Measurements from ENCODE around the gene NUBP1. TPM values are rescaled to one million over a fixed set of nuclear protein-coding genes. Genes with fewer than 3 reads are reported as not detected.

Gene NUBP1
- polyA plus RNA-seq, 1 donor from 2014 or later: 46.8 TPM

- Mint-ChIP-seq H3K4me3 (peak overlapping the region in 3 of 4 donors; percentile 48 to 90 (median 85)), H3K4me1 (peaks cover 40 to 54% (median 42%) of the 10 kb centered on the region in 3 donors), H3K27ac (peak overlapping the region in 2 of 3 donors; percentile 69 to 81), H3K36me3 (no peaks in the 10 kb centered on the region), H3K9me3 (no peaks in the 10 kb centered on the region), H3K27me3 (no peaks in the 10 kb centered on the region)
Observed at GRCh38 chr16:10806698-10807097, 63.1 kb downstream of the NUBP1 start.

GRCh38 chr16:10808218-10808617 lies 64.6 kb downstream of the NUBP1 start:
- no peaks in the 10 kb centered on the region for H3K9me3 Mint-ChIP-seq
- no peaks in the 10 kb centered on the region for H3K36me3 Mint-ChIP-seq
- H3K27me3 Mint-ChIP-seq: no peaks in the 10 kb centered on the region
- H3K4me1 Mint-ChIP-seq: peaks cover 43 to 60% (median 52%) of the 10 kb centered on the region in 3 donors
- H3K27ac Mint-ChIP-seq: peak overlapping the region in 2 of 3 donors; percentile 33 to 81
- H3K4me3 Mint-ChIP-seq: no peak overlapping the region

- peaks cover 41 to 58% (median 52%) of the 10 kb centered on the region in 3 donors for H3K4me1 Mint-ChIP-seq
Observed at GRCh38 chr16:10808850-10809249, 65.2 kb downstream of the NUBP1 start.

GRCh38 chr16:10809706-10810105 lies 66.1 kb downstream of the NUBP1 start:
- peaks cover 39 to 56% (median 47%) of the 10 kb centered on the region in 3 donors for H3K4me1 Mint-ChIP-seq
- H3K4me3 Mint-ChIP-seq: peak overlapping the region in 1 of 4 donors; percentile 60
- no peaks in the 10 kb centered on the region for H3K27me3 Mint-ChIP-seq
- H3K36me3 Mint-ChIP-seq: no peaks in the 10 kb centered on the region
- peak overlapping the region in 2 of 3 donors; percentile 44 to 81 for H3K27ac Mint-ChIP-seq
- H3K9me3 Mint-ChIP-seq: no peaks in the 10 kb centered on the region

More at GRCh38 chr16:10808850-10809249, 65.2 kb downstream of the NUBP1 start:
- Mint-ChIP-seq H3K9me3 (no peaks in the 10 kb centered on the region), H3K27me3 (no peaks in the 10 kb centered on the region), H3K36me3 (no peaks in the 10 kb centered on the region), H3K4me3 (peak overlapping the region in 1 of 4 donors; percentile 71), H3K27ac (peak overlapping the region in 2 of 3 donors; percentile 44 to 81)

- Mint-ChIP-seq H3K4me3 (peak overlapping the region in 2 of 4 donors; percentile 55 to 68), H3K4me1 (peaks cover 26 to 37% (median 26%) of the 10 kb centered on the region in 3 donors), H3K27ac (no peak overlapping the region), H3K27me3 (no peaks in the 10 kb centered on the region), H3K9me3 (no peaks in the 10 kb centered on the region), H3K36me3 (no peaks in the 10 kb centered on the region)
Observed at GRCh38 chr16:10812312-10813098, 68.9 kb downstream of the NUBP1 start.

- H3K36me3 Mint-ChIP-seq: no peaks in the 10 kb centered on the region
- peaks cover 21 to 32% (median 21%) of the 10 kb centered on the region in 3 donors for H3K4me1 Mint-ChIP-seq
- H3K9me3 Mint-ChIP-seq: no peaks in the 10 kb centered on the region
- H3K27ac Mint-ChIP-seq: no peak overlapping the region
- H3K27me3 Mint-ChIP-seq: no peaks in the 10 kb centered on the region
- H3K4me3 Mint-ChIP-seq: peak overlapping the region in 2 of 4 donors; percentile 55 to 68
Observed at GRCh38 chr16:10813099-10813455, 69.4 kb downstream of the NUBP1 start.

- Mint-ChIP-seq H3K9me3 (no peaks in the 10 kb centered on the region), H3K4me3 (peak overlapping the region in 2 of 4 donors; percentile 25 to 56), H3K4me1 (peaks cover 2 to 19% (median 12%) of the 10 kb centered on the region in 3 donors), H3K36me3 (no peaks in the 10 kb centered on the region), H3K27me3 (no peaks in the 10 kb centered on the region), H3K27ac (no peak overlapping the region)
Observed at GRCh38 chr16:10817514-10817913, 73.9 kb downstream of the NUBP1 start.

GRCh38 chr16:10817963-10818941 lies 74.6 kb downstream of the NUBP1 start, which contains the start of gene TVP23A:
Gene TVP23A, minus strand, starts transcription at chr16:10818794. Its CDS starts 301 bp downstream, at chr16:10818493.
- Mint-ChIP-seq H3K36me3 (no peaks in the 10 kb centered on the region), H3K4me1 (peaks cover 0 to 17% (median 10%) of the 10 kb centered on the region in 3 donors), H3K4me3 (peak within 1 kb of the TSS in 3 of 4 donors; percentile 25 to 56 (median 25)), H3K27ac (no peak within 1 kb of the TSS), H3K27me3 (no peaks in the 10 kb centered on the region), H3K9me3 (no peaks in the 10 kb centered on the region)

Other genes with a start within 250 kb of the NUBP1 start
- gene EMP2, start 163.2 kb upstream of the NUBP1 start, polyA plus RNA-seq: not detected
- not detected for gene TEKT5, start 48.9 kb upstream of the NUBP1 start, polyA plus RNA-seq
- gene TVP23A, start 75.0 kb downstream of the NUBP1 start, polyA plus RNA-seq: 0.23 TPM
- 173 TPM for gene CIITA, start 133.4 kb downstream of the NUBP1 start, polyA plus RNA-seq
- gene DEXI, start 198.6 kb downstream of the NUBP1 start, polyA plus RNA-seq: 11.4 TPM
- 21.1 TPM for gene CLEC16A, start 200.7 kb downstream of the NUBP1 start, polyA plus RNA-seq

Measured in IgD-negative memory B cell (primary cell).